CD14-positive monocyte (primary cell): Measurements from ENCODE around the gene RAB28. TPM values are rescaled to one million over a fixed set of nuclear protein-coding genes. Genes with fewer than 3 reads are reported as not detected.

Experiments
- DNase-seq, 3 donors: peaks; one replicate each; pipeline ENCODE4 v3.0.0-alpha.2; 2011 to 2022
- H2AFZ ChIP-seq: 2 replicates; pipeline ENCODE4 v1.6.0; 2012; ENCODE audit warnings: mild to moderate bottlenecking, low read depth, low read length, inconsistent platforms; ENCODE audit not compliant: insufficient read depth, poor library complexity, severe bottlenecking
- H3K27ac ChIP-seq, 2 donors: 1 replicate in 1 of 2; 2 replicates in 1 of 2; pipeline ENCODE4 v1.5.1; 2012 to 2013; ENCODE audit warnings: low read length in 2 of 2, control low read depth in 1 of 2, inconsistent platforms in 1 of 2, low read depth in 1 of 2, mild to moderate bottlenecking in 1 of 2
- H3K27me3 ChIP-seq, 2 donors: one replicate each; pipeline versions ENCODE4 v1.6.0 to v1.6.1; 2011 to 2013; ENCODE audit warnings: low read length in 2 of 2; ENCODE audit not compliant: control insufficient read depth in 2 of 2, insufficient read depth in 2 of 2
- H3K36me3 ChIP-seq, 2 donors: replicated peaks in 1 of 2; 1 replicate in 1 of 2; 2 replicates in 1 of 2; pipeline versions ENCODE4 v1.5.1 to v1.6.1; 2012 to 2013; ENCODE audit warnings: low read length in 2 of 2, control low read depth in 1 of 2, inconsistent platforms in 1 of 2, mild to moderate bottlenecking in 1 of 2; ENCODE audit not compliant: insufficient read depth in 2 of 2, control insufficient read depth in 1 of 2
- H3K4me1 ChIP-seq, 2 donors: 1 replicate in 1 of 2; 2 replicates in 1 of 2; pipeline versions ENCODE4 v1.5.1 to v1.6.1; 2012 to 2013; ENCODE audit warnings: low read length in 2 of 2, control low read depth in 1 of 2, inconsistent platforms in 1 of 2, mild to moderate bottlenecking in 1 of 2, moderate library complexity in 1 of 2; ENCODE audit not compliant: insufficient read depth in 2 of 2, control insufficient read depth in 1 of 2
- H3K4me2 ChIP-seq: replicated peaks from 2 replicates; pipeline ENCODE3; 2012; ENCODE audit warnings: low read length, moderate library complexity, mild to moderate bottlenecking; ENCODE audit not compliant: poor library complexity, severe bottlenecking; ENCODE audit errors: extremely low read depth
- H3K4me3 ChIP-seq, 3 experiments: fragments of 200-600 bp in 1 of 3; sonication (generic) in 1 of 3; replicated peaks in 1 of 3; 1 replicate in 2 of 3; 2 replicates in 1 of 3; pipeline ENCODE4 v1.5.1; 2011 to 2013; ENCODE audit warnings: low read length in 3 of 3, mild to moderate bottlenecking in 3 of 3, control low read depth in 2 of 3, low read depth in 2 of 3, inconsistent platforms in 1 of 3, moderate library complexity in 1 of 3
- H3K79me2 ChIP-seq: 2 replicates; pipeline ENCODE4 v1.6.0; 2012; ENCODE audit warnings: mild to moderate bottlenecking, control low read depth, inconsistent platforms, low read length, moderate library complexity; ENCODE audit not compliant: insufficient read depth
- H3K9ac ChIP-seq: 2 replicates; pipeline ENCODE4 v1.6.0; 2017; ENCODE audit warnings: low read length, mild to moderate bottlenecking; ENCODE audit not compliant: insufficient read depth, poor library complexity, severe bottlenecking
- H3K9me3 ChIP-seq, 2 donors: replicated peaks in 1 of 2; 1 replicate in 1 of 2; 2 replicates in 1 of 2; pipeline versions ENCODE4 v1.5.1 to v1.6.1; 2012 to 2013; ENCODE audit warnings: low read length in 2 of 2, control low read depth in 1 of 2; ENCODE audit not compliant: control insufficient read depth in 1 of 2, insufficient read depth in 1 of 2
- H4K20me1 ChIP-seq: 2 replicates; pipeline ENCODE4 v1.6.0; 2012; ENCODE audit warnings: mild to moderate bottlenecking, low read length, control low read depth, moderate library complexity; ENCODE audit not compliant: insufficient read depth
- H3K27ac Mint-ChIP-seq, 7 donors: one replicate each; pipeline ENCODE4 v1.8.0; 2020; ENCODE audit warnings: mild to moderate bottlenecking in 7 of 7, mixed read lengths in 7 of 7, moderate library complexity in 6 of 7, inconsistent platforms in 2 of 7
- H3K27me3 Mint-ChIP-seq, 3 donors: one replicate each; pipeline ENCODE4 v1.8.0; 2021 to 2022; ENCODE audit warnings: low read depth in 3 of 3, mild to moderate bottlenecking in 3 of 3, mixed read lengths in 3 of 3, moderate library complexity in 3 of 3, inconsistent platforms in 1 of 3
- H3K36me3 Mint-ChIP-seq, 2 donors: one replicate each; pipeline ENCODE4 v1.8.0; 2020; ENCODE audit warnings: mixed read lengths in 2 of 2, inconsistent platforms in 1 of 2, mild to moderate bottlenecking in 1 of 2
- H3K4me1 Mint-ChIP-seq: one replicate; pipeline ENCODE4 v1.8.0; 2020; ENCODE audit warnings: mild to moderate bottlenecking, mixed read lengths
- H3K4me3 Mint-ChIP-seq, 2 donors: one replicate each; pipeline ENCODE4 v1.8.0; 2020; ENCODE audit warnings: mild to moderate bottlenecking in 2 of 2, mixed read lengths in 2 of 2, moderate library complexity in 1 of 2
- H3K9me3 Mint-ChIP-seq, 7 donors: one replicate each; pipeline ENCODE4 v1.8.0; 2020 to 2022; ENCODE audit warnings: mixed read lengths in 7 of 7, mild to moderate bottlenecking in 6 of 7, moderate library complexity in 6 of 7, inconsistent platforms in 2 of 7
- CTCF ChIP-seq: fragments of 200-600 bp; IDR thresholded peaks from one replicate; pipeline ENCODE4 v1.8.0; 2022; ENCODE audit warnings: antibody characterized with exemption, mild to moderate bottlenecking
- WGBS: methylation state at CpG from one replicate; pipeline ENCODE4 v1.1.5; 2013; ENCODE audit warnings: missing lambda C conversion rate; ENCODE audit not compliant: insufficient coverage; 5-methylcytosine and 5-hydroxymethylcytosine counted together
- intact Hi-C, 2 donors: fragments of 100-400 bp; cut with micrococcal nuclease; formaldehyde crosslinking; loops; one replicate each; pipeline versions ENCODE4 v1.15.0 to v1.15.1; 2023
- polyA plus RNA-seq, 3 donors: library from polyadenylated mRNA; depleted of rRNA in 1 of 3; unstranded in 2 of 3; stranded (reverse) in 1 of 3; fragments of 300-500 nt in 2 of 3; fragments of >200 nt in 1 of 3; fragmentation: Illumina TruSeq in 2 of 3; gene quantifications; 1 replicate in 2 of 3; 2 replicates in 1 of 3; pipeline ENCODE4 v1.2.3, GENCODE V29; 2012 to 2021

RAB28 gene
- polyA plus RNA-seq, 3 donors: 7.6 to 18.0 (median 17.8) TPM

- H2AFZ ChIP-seq: no peak overlapping the region
- H3K4me2 ChIP-seq: no peak overlapping the region
- no peaks in the 10 kb centered on the region for H3K4me1 ChIP-seq
- no peaks in the 10 kb centered on the region for H3K79me2 ChIP-seq
- Mint-ChIP-seq H3K9me3 (peaks cover 0 to 3% (median 0%) of the 10 kb centered on the region in 7 donors), H3K27me3 (peaks cover 31 to 62% (median 45%) of the 10 kb centered on the region in 3 donors), H3K36me3 (no peaks in the 10 kb centered on the region), H3K4me3 (peak overlapping the region in 1 of 2 donors; percentile 28), H3K4me1 (no peaks in the 10 kb centered on the region), H3K27ac (no peak overlapping the region)
- H3K27ac ChIP-seq: no peak overlapping the region
- H3K27me3 ChIP-seq: peaks cover 53 to 59% of the 10 kb centered on the region in 2 donors
- no peak for DNase-seq
- no peaks in the 10 kb centered on the region for H3K9me3 ChIP-seq
- no peak overlapping the region for H3K4me3 ChIP-seq
- no peaks in the 10 kb centered on the region for H4K20me1 ChIP-seq
- no peak overlapping the region for H3K9ac ChIP-seq
- intact Hi-C loops: no loop called here
- H3K36me3 ChIP-seq: no peaks in the 10 kb centered on the region
- TF ChIP-seq CTCF: no peak
Measured at GRCh38 chr4:13511101-13511500, 27.0 kb upstream of the RAB28 start.

GRCh38 chr4:13509442-13509841, 25.3 kb upstream of the RAB28 start:
- Histone ChIP-seq H3K4me3 (no peak overlapping the region), H2AFZ (no peak overlapping the region), H3K27ac (no peak overlapping the region), H3K4me2 (no peak overlapping the region), H3K27me3 (peaks cover 42 to 49% of the 10 kb centered on the region in 2 donors), H3K4me1 (no peaks in the 10 kb centered on the region), H3K79me2 (no peaks in the 10 kb centered on the region), H4K20me1 (no peaks in the 10 kb centered on the region), H3K9me3 (no peaks in the 10 kb centered on the region), H3K36me3 (no peaks in the 10 kb centered on the region), H3K9ac (no peak overlapping the region)
- no peak for TF ChIP-seq CTCF
- DNase-seq: no peak
- H3K4me3 Mint-ChIP-seq: no peak overlapping the region
- H3K27ac Mint-ChIP-seq: no peak overlapping the region
- H3K27me3 Mint-ChIP-seq: peaks cover 23 to 54% (median 35%) of the 10 kb centered on the region in 3 donors
- intact Hi-C loops: no loop called here
- no peaks in the 10 kb centered on the region for H3K36me3 Mint-ChIP-seq
- H3K9me3 Mint-ChIP-seq: peaks cover 0 to 3% (median 0%) of the 10 kb centered on the region in 7 donors
- WGBS: 100% methylated on average over 1 of the region's 1 CpG
- no peaks in the 10 kb centered on the region for H3K4me1 Mint-ChIP-seq
